CD4-positive, alpha-beta T cell treated with Interleukin-10 for 1 hour (primary cell): ENCODE results near the gene SNAPC2.

ENCODE experiments used
- DNase-seq: peaks from one replicate; pipeline ENCODE4 v3.0.0-alpha.2; 2020

Gene SNAPC2

DNA sequence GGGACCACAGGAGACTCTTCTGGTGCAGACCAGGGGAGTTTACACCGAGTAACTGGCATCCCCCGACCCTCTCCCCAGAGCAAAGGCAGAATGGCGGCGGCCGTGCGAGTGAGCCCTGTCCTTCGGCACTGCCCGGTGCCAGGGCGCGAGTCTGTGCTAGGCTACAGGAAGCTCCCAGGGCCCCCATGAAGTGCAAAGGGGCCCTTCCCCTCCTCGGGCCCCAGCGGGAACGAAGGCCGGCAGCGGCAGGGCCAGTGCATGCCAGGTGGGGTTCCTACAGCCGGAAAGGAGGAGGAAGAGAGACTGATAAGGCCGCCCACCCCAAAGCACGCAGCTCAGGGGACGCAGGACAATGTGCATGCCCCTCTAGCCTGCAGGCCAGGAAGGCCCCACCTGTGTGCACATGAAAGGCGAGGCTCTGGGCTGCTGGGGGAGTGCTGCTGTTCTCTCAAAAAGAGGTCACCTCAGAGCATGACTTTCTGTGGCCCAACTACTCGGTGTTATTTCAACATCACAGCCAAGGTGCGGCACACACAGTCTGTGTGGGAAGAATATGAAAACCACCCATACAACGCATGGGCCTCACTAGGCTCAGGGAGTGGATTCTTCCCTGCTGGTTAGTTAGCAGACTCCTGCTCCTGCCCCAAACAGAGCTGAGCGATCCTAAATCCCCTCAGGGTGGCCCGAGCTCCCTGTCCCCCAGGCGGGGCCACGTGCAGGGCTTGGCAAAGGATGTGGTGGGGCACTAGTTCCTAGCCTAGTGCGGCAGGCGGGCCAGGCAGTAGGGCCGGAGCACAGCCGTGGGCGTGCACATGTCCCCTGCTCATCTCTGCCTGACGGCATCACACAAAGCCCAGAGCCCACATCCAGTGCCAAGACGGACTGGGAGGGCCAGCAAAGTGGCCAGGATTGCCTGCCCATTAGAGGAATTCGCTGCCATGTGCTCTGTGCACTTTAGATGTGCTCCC, 51.7 kb downstream of the SNAPC2 start:
- DNase-seq = no peak
